Thyroid gland (tissue), 4 donors: Measurements from ENCODE around the gene TMEM174.

Experiments
- CTCF ChIP-seq, 6 experiments: fragments of 200-600 bp in 3 of 6; fragments of 450-650 bp in 3 of 6; sonication (generic) in 3 of 6; IDR thresholded peaks; one replicate each; pipeline ENCODE4 v1.5.1; 2016 to 2019; ENCODE audit warnings: antibody characterized with exemption in 6 of 6, mild to moderate bottlenecking in 2 of 6, inconsistent platforms in 1 of 6, moderate library complexity in 1 of 6
- POLR2A ChIP-seq, 2 donors: fragments of 450-650 bp; IDR thresholded peaks; one replicate each; pipeline ENCODE4 v1.6.1; 2017; ENCODE audit warnings: antibody characterized with exemption in 2 of 2, mild to moderate bottlenecking in 2 of 2, moderate library complexity in 1 of 2

GRCh38 chr5:73204332-73204731 is 31.3 kb downstream of the TMEM174 start:
- no peak for TF ChIP-seq CTCF (IDR thresholded peaks at IDR 0.05)
- no peak for TF ChIP-seq POLR2A (IDR thresholded peaks at IDR 0.05)
